T-helper 17 cell (primary cell): Measurements from ENCODE around the gene PDE4DIP. TPM values are rescaled to one million over a fixed set of nuclear protein-coding genes. Genes with fewer than 3 reads are reported as not detected.
"Not testable (repeated sequence)": the region's sequence is repeated elsewhere in the genome, so short reads cannot be mapped to it uniquely, and the experiment has no call there.

Source experiments
- ATAC-seq: fragments of 150-1000 bp; cut with Tn5 transposase; 2 replicates; pipeline ENCODE4 v1.10.0; 2021; ENCODE audit warnings: mild to moderate bottlenecking, moderate library complexity
- DNase-seq, 3 donors: peaks; one replicate each; pipeline versions ENCODE4 v3.0.0 to v3.0.0-alpha.2; 2020 to 2021
- H3K9me3 ChIP-seq: one replicate; pipeline ENCODE4 v1.7.0; 2013; ENCODE audit warnings: low read length, mild to moderate bottlenecking; ENCODE audit not compliant: control insufficient read depth, poor library complexity, severe bottlenecking
- H3K27ac Mint-ChIP-seq: one replicate; pipeline ENCODE4 v1.8.0; 2022; ENCODE audit warnings: mild to moderate bottlenecking, moderate library complexity, mixed read lengths
- H3K27me3 Mint-ChIP-seq: one replicate; pipeline ENCODE4 v1.8.0; 2022; ENCODE audit warnings: mixed read lengths
- H3K36me3 Mint-ChIP-seq: one replicate; pipeline ENCODE4 v1.8.0; 2022; ENCODE audit warnings: low read depth, mixed read lengths
- H3K4me1 Mint-ChIP-seq: one replicate; pipeline ENCODE4 v1.8.0; 2022; ENCODE audit warnings: mild to moderate bottlenecking, mixed read lengths
- H3K4me3 Mint-ChIP-seq: one replicate; pipeline ENCODE4 v1.8.0; 2022; ENCODE audit warnings: mild to moderate bottlenecking, moderate library complexity, mixed read lengths
- total RNA-seq, 4 donors: library from RNA in 2 of 4; stranded (reverse) in 2 of 4; gene quantifications; one replicate each; pipeline ENCODE4 v1.2.3 and lab custom pipeline; 2022 to 2026

The PDE4DIP gene
- total RNA-seq, 2 donors from 2014 or later: 36.2 to 43.2 TPM

DNA sequence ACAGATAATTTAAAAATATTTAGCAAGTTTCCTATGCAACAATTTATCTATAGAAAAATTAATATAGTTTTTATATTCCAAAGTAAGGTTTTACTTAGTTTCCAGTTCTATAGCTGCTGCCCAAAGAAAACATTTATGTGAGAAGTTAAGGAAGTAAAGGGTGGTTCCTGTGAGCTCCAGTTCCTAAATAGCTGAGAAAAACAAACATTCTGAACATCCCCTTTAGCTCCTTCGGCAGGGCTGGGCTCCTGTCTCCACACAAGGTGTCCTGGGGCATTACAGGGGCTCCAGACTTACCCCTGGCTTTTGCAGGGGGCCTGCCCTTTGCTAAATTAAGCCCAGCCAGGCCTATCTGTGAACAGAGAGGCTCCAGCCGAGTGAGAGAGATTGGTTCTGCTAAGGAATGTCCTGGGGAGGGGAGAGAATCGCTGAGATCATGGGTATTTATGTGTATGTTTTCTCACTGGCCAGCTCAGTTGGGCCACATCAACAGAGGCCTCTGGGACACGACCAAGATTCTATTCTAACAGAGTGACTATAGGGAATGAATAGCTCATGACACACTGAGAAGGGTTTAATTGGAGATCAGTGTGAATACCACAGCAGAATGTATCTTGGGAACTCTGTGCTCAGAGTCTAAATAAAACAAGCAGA lies 72.6 kb downstream of the PDE4DIP start:
- not testable (repeated sequence) for DNase-seq, ATAC-seq, H3K36me3 Mint-ChIP-seq, H3K27me3 Mint-ChIP-seq, H3K27ac Mint-ChIP-seq, H3K4me3 Mint-ChIP-seq, H3K4me1 Mint-ChIP-seq, H3K9me3 ChIP-seq

DNA sequence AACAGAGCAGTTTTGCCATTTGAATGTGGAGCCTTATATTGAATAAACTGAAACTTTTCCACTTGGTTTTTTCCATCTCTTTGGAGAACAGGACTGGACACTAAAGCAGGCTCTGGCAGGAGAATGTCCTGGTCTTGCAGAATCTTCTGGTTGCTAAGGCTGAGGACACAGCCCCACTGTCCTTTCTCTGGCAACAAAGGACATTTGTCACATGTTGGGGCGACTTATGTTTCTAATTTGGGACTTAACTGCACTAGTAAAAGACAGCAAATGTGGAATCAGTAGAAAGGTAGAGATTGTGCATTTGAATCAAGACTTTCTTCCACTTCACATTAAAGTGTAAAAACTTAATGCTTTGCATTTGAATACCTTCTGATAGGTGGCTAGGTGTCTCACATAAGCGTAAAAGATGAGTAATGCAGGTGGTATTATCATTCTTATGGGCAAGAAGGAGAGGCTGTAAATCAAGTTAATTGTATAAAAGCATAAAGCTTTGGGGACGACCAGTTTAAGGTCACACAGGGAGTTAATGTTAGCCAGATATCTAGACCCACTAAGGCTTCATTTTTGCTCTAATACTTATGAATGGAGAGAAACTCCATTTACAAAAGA lies 74.7 kb downstream of the PDE4DIP start:
- H3K9me3 ChIP-seq, H3K4me3 Mint-ChIP-seq, ATAC-seq, DNase-seq, H3K27ac Mint-ChIP-seq, H3K36me3 Mint-ChIP-seq, H3K27me3 Mint-ChIP-seq, H3K4me1 Mint-ChIP-seq: not testable (repeated sequence)

DNA sequence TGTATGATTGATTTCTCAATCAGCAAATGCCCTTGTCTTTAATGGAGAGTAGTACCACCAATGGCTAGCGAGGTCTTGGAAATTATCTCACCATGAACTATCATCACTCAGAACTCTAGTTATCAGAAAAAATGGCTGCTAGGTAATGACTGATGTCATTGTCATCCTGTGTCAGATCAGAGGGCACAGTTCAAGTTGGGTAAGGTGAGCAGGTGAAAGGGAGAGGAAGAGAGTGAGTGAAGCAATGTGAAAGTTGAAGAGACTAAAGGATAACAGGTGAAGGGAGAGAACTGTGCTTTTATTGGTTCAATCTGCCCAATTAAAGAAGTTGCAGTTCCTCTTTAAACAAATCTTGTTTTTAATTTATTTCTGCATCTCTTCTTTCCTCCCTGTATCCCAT lies 76.8 kb downstream of the PDE4DIP start:
- not testable (repeated sequence) for DNase-seq, H3K27ac Mint-ChIP-seq, H3K4me3 Mint-ChIP-seq, H3K4me1 Mint-ChIP-seq, H3K36me3 Mint-ChIP-seq, H3K9me3 ChIP-seq, ATAC-seq, H3K27me3 Mint-ChIP-seq

DNA sequence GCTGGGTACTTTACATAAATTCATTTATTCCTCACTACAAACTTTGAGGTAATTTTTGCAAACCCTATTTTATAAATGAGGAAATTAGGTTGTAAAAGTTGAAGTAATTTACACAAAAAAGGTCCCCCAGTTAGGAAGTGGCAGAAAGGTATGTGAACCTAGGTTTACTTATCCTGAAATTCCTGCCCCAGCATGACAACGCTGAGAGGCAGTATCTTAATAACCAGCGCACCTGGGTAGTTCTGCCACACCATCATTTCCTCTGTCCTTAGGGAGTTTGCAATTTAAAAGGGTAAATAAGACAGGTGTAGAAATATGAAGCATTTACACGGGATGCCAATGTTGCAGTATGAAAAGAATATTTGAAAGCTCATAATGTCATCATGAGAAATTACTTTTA lies 79.6 kb downstream of the PDE4DIP start:
- H3K4me3 Mint-ChIP-seq: not testable (repeated sequence)

DNA sequence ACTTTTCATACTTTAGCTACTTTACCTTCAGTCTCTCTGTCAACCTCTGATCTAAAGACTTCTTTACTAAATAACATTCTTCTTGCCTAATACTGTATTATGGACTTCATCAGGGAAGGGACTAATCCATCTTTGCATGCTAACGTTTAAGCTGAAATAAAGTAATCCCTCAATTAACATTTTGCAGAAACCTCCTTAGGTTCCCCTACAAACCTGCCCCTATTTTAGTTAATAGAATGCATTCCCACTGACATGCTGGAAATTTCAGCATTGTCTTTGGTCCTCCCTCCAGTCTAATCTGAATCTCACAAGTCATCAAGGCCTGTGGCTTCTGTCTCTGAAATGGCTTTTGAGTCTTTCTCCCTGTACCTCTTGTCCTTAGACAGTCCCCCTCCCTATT lies 83.4 kb downstream of the PDE4DIP start:
- not testable (repeated sequence) for H3K36me3 Mint-ChIP-seq, H3K27ac Mint-ChIP-seq, H3K4me3 Mint-ChIP-seq, H3K27me3 Mint-ChIP-seq, ATAC-seq, H3K9me3 ChIP-seq, DNase-seq, H3K4me1 Mint-ChIP-seq

More for the DNA sequence above, 79.6 kb downstream of the PDE4DIP start:
- H3K9me3 ChIP-seq, ATAC-seq, DNase-seq, H3K27ac Mint-ChIP-seq, H3K27me3 Mint-ChIP-seq, H3K4me1 Mint-ChIP-seq, H3K36me3 Mint-ChIP-seq: not testable (repeated sequence)

DNA sequence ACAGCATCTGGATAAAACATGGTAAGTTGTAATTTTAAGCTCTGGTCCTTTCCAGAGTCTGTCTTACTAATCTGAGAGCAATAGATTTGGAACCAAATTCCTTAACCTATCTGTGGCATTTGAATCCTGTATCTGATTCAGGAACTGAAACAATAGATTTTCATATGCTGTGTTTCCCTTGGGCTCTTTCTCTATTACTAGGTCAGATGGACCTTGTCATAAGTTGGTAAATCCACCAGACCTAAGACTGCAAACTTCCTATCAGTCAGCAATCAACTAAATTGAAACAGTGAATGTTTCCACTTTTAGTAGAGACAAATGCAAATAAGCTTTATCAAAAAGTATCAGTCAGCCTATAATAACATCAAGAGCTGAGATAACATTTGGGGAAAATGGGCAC lies 85.0 kb downstream of the PDE4DIP start:
- H3K4me1 Mint-ChIP-seq, ATAC-seq, DNase-seq, H3K36me3 Mint-ChIP-seq, H3K4me3 Mint-ChIP-seq, H3K9me3 ChIP-seq, H3K27me3 Mint-ChIP-seq, H3K27ac Mint-ChIP-seq: not testable (repeated sequence)

DNA sequence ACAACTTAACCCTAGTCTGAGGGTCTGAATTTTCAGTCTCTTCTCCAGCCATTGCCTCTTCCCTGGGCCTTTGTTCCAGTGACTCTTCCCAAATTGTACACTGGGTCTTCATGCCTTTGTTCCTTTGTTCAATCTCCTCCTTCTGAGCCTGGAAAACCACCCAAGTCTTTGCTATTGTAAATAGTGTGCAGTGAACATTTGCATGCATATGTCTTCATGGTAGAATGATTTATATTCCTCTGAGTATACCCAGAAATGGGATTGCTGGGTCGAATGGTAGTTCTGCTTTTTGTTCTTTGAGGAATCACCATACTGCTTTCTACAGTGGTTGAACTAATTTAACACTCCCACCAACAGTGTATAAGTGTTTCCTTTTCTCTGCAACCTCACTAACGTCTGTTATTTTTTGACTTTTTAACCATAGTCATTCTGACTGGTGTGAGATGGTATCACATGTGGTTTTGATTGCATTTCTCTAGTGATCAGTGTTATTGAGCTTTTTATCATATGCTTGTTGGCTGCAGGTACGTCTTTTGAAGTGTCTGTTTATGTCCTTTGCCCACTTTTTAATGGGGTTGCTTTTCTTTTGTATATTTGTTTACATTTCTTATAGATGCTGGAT lies 91.3 kb downstream of the PDE4DIP start:
- H3K9me3 ChIP-seq: not testable (repeated sequence)

DNA sequence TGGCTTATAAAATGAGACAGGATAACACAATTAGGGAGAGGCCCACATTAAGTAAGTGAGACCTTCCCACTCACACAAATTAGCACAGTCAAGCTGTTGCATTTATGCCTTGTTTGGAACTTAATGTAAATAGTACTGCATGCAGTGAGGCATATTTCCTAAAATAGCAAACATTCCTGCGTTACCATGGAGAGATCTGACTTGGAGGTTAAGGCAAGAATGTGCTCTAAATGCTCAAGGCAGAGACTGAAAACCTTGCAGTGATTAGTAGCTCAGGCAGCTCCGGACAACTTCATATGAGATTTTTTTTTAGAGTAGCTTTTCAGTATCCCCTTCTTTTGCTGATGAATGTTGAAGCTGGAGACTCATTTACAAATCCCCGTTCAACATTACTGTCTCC lies 98.7 kb downstream of the PDE4DIP start:
- H3K27me3 Mint-ChIP-seq, H3K27ac Mint-ChIP-seq, H3K4me3 Mint-ChIP-seq, ATAC-seq, H3K4me1 Mint-ChIP-seq, H3K9me3 ChIP-seq, DNase-seq, H3K36me3 Mint-ChIP-seq: not testable (repeated sequence)

More for the DNA sequence above, 91.3 kb downstream of the PDE4DIP start:
- not testable (repeated sequence) for H3K36me3 Mint-ChIP-seq, H3K27ac Mint-ChIP-seq, DNase-seq, H3K4me3 Mint-ChIP-seq, H3K27me3 Mint-ChIP-seq, H3K4me1 Mint-ChIP-seq, ATAC-seq

DNA sequence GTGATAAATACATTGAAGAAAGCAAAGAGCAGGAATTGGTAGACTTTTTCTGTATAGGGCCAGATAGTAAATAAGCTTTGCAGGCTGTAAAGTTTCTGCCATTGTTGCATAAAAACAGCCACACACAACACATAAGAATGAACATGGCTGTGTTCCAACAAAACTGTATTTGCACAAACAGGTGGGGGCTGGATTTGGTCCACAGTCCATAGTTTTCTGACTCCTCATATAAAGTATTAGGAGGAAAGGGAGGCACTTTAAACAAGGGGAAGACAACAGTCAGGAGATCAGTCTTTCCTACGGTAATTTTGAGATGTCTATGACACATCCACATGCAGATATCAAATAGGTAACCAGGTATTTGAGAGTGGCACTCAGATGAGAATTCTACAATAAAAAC lies 100.9 kb downstream of the PDE4DIP start:
- not testable (repeated sequence) for H3K27me3 Mint-ChIP-seq, H3K27ac Mint-ChIP-seq, DNase-seq, H3K4me1 Mint-ChIP-seq, H3K4me3 Mint-ChIP-seq, H3K9me3 ChIP-seq, H3K36me3 Mint-ChIP-seq, ATAC-seq

DNA sequence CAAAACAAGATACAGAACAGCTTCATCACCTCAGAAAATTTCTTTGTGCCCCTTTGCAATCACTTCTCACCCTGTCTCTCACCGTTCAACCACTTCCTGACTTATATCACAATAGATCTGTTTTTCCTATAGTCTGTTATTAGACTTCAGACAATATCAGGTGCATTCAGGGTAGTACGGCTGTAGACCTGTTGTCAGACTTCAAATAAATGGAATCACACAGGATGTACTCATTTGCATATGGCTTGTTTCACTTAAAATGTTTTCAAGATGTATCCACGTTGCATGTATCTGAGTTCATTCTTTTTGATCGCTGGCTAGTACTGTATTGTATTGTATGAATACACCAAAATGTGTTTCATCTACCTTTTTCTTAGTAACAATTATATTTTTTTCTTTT lies 104.5 kb downstream of the PDE4DIP start:
- ATAC-seq: peak; percentile 50
- not testable (repeated sequence) for H3K27ac Mint-ChIP-seq, H3K4me1 Mint-ChIP-seq, DNase-seq, H3K4me3 Mint-ChIP-seq, H3K36me3 Mint-ChIP-seq, H3K27me3 Mint-ChIP-seq, H3K9me3 ChIP-seq

DNA sequence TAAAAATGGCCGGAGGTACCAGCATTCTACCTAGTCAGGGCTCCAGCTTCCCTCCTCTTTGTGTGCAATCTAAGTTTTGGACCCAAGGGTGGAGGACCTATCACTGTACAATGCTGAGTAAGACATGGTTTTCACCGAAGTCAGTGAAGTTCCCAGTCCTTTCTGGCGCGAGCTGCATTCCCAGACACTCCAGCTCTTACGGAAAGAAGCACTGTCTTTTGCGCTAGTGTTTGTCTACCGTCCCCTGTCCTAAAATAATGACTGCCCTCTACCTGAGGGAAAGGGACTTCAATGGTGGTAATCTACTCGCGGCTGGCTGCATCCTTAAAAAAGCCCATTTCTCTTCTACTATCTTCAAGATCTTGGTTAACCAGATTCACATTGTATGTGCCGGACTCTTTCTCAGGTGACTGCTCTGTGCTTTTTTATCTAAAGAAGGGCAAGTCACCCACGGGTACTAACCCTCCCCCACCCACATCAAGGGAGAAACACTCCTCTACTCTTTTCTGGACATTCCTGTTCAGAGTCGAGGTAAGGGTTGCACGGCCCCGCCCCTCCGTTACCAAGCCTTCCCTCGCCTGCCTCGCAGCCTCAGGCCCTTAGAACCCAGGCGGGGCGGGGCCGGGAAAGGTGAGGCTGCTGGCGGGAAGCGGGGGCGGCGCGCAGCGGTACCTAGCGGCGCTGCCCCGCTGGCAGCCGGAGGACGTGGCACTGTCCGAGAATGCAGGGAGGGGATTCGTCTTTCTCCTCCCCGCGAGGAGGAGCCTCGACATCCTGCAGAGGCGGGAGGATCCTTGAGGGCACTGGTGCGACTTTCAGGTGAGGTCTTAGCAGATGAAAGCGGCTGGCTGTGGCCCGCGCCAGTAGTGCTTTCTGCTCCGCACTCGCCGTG lies 107.4 kb downstream of the PDE4DIP start:
- ATAC-seq: peak; percentile 76
- H3K36me3 Mint-ChIP-seq, H3K27me3 Mint-ChIP-seq, H3K9me3 ChIP-seq, H3K4me1 Mint-ChIP-seq: not testable (repeated sequence)
- peak overlapping the region; percentile 84 for H3K4me3 Mint-ChIP-seq
- DNase-seq: peak; percentile 43 to 59 (median 49)
- H3K27ac Mint-ChIP-seq: peak overlapping the region; percentile 74

DNA sequence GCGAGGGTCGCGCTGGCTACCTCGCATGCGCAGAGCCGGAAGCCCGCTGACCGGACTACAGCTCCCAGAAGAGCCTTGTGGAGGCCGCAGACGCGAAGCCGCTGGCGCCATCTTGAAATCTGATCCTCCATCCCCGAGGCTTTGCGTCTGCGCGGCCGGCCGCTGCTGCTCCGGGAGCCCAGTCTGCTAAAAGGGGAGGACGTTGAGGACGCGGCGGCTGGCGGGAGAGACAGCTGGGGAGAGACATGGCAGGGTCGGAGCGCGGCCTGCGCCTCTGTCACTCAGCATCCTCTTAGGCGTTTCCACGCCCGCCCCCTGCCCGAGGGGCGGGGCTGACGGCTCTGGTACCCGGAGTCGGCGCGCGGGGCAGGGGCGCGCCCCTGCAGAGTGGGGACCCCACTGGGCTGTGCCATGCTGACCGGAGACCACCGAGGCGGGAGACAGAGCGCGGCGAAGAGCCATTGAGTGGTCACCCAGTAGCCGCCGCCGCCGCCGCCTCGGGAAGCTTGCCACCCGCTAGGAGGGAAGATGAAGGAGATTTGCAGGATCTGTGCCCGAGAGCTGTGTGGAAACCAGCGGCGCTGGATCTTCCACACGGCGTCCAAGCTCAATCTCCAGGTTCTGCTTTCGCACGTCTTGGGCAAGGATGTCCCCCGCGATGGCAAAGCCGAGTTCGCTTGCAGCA lies 108.2 kb downstream of the PDE4DIP start:
- not testable (repeated sequence) for H3K27me3 Mint-ChIP-seq, H3K36me3 Mint-ChIP-seq, H3K9me3 ChIP-seq, H3K4me1 Mint-ChIP-seq
- DNase-seq (peak; percentile 26 to 60 (median 54)), ATAC-seq (peak; percentile 75)
- Mint-ChIP-seq H3K4me3 (peak overlapping the region; percentile 84), H3K27ac (peak overlapping the region; percentile 74)
